Measurements from ENCODE around the gene EFEMP1. TPM values are rescaled to one million over a fixed set of nuclear protein-coding genes. Genes with fewer than 3 reads are reported as not detected.
"Not testable (repeated sequence)": the region's sequence is repeated elsewhere in the genome, so short reads cannot be mapped to it uniquely, and the experiment has no call there.

Gene EFEMP1
- polyA plus RNA-seq, 1 of the 3 experiments (the other 2 are of a cell fraction): 1,015 TPM

DNA sequence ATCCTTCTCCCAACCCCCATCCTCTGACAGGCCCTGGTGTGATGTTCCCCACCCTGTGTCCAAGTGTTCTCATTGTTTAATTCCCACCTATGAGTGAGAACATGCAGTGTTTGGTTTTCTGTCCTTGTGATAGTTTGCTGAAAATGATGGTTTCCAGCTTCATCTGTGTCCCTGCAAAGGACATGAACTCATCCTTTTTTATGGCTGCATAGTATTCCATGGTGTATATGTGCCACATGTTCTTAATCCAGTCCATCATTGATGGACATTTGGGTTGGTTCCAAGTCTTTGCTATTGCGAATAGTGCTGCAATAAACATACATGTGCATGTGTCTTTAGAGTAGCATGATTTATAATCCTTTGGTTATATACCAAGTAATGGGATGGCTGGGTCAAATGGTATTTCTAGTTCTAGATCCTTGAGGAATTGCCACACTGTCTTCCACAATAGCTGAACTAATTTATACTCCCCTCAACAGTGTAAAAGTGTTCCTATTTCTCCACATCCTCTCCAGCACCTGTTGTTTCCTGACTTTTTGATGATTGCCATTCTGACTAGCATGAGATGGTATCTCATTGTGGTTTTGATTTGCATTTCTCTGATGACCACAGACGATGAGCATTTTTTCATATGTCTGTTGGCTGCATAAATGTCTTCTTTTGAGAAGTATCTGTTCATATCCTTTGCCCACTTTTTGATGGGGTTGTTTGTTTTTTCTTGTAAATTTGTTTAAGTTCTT is 91.7 kb downstream of the EFEMP1 start:
- TF ChIP-seq TCF12 (IDR thresholded peaks at IDR 0.05) (peak; percentile 83), JUND (IDR thresholded peaks at IDR 0.05) (peak; percentile 32)
- TF ChIP-seq, protein P1, sequence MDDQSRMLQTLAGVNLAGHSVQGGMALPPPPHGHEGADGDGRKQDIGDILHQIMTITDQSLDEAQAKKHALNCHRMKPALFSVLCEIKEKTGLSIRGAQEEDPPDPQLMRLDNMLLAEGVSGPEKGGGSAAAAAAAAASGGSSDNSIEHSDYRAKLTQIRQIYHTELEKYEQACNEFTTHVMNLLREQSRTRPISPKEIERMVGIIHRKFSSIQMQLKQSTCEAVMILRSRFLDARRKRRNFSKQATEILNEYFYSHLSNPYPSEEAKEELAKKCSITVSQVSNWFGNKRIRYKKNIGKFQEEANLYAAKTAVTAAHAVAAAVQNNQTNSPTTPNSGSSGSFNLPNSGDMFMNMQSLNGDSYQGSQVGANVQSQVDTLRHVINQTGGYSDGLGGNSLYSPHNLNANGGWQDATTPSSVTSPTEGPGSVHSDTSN (IDR thresholded peaks at IDR 0.05): peak; percentile 56
- H3K27ac ChIP-seq (ENCODE audit: low read depth in 2 of 2, low read length in 1 of 2); H3K9me3 ChIP-seq; H3K36me3 ChIP-seq (replicated peaks in 1 of 2; ENCODE audit: control insufficient read depth in 1 of 2, insufficient read depth in 2 of 2, low read length in 1 of 2); POLR2A ChIA-PET; H3K4me2 ChIP-seq; H3K9me2 ChIP-seq; CTCF ChIA-PET; H3K9ac ChIP-seq; H3K4me1 ChIP-seq (ENCODE audit: control insufficient read depth in 1 of 2, insufficient read depth in 2 of 2, low read depth in 1 of 2, low read length in 1 of 2); H2AFZ ChIP-seq (ENCODE audit: low read depth); H3K79me2 ChIP-seq (ENCODE audit: insufficient read depth); DNase-seq; H3K27me3 ChIP-seq (ENCODE audit: insufficient read depth); H3F3A ChIP-seq (replicated peaks; ENCODE audit: insufficient read depth); H4K20me1 ChIP-seq (ENCODE audit: insufficient read depth); H3K4me3 ChIP-seq (ENCODE audit: low read depth in 2 of 2, low read length in 1 of 2): not testable (repeated sequence)
- WGBS (ENCODE audit: low lambda C conversion rate): 26% methylated on average over 2 of the region's 2 CpGs

DNA sequence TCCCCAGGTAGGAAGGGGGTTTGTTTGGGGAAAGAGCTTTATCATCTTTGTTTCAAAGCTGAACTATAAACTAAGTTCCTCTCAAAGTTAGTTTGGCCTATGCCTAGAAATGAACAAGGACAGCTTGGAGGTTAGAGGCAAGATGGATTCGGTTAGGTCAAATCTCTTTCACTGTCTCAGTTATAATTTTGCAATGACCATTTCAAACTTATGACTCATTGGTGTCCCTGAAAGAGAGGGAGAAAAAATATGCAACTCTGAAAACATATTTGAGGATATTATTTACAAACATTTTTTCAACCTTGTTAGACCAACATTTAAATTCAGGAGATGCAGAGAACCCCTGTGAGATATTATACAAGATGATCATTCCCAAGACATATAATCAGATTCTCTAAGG is 95.7 kb downstream of the EFEMP1 start:
- Histone ChIP-seq H3K79me2 (ENCODE audit: insufficient read depth) (no peaks in the 10 kb centered on the region), H3K9me2 (no peaks in the 10 kb centered on the region), H3K4me3 (ENCODE audit: low read depth in 2 of 2, low read length in 1 of 2) (no peak overlapping the region; a peak in 1 of 4 replicates), H4K20me1 (ENCODE audit: insufficient read depth) (no peaks in the 10 kb centered on the region), H3K4me2 (no peak overlapping the region), H3K9ac (no peak overlapping the region), H3K27ac (ENCODE audit: low read depth in 2 of 2, low read length in 1 of 2) (no peak overlapping the region), H3K9me3 (no peaks in the 10 kb centered on the region), H3K27me3 (ENCODE audit: insufficient read depth) (no peaks in the 10 kb centered on the region), H2AFZ (ENCODE audit: low read depth) (no peak overlapping the region), H3K4me1 (ENCODE audit: control insufficient read depth in 1 of 2, insufficient read depth in 2 of 2, low read depth in 1 of 2, low read length in 1 of 2) (no peaks in the 10 kb centered on the region), H3K36me3 (replicated peaks in 1 of 2; ENCODE audit: control insufficient read depth in 1 of 2, insufficient read depth in 2 of 2, low read length in 1 of 2) (no peaks in the 10 kb centered on the region), H3F3A (replicated peaks; ENCODE audit: insufficient read depth) (peaks cover 2% of the 10 kb centered on the region)
- WGBS (ENCODE audit: low lambda C conversion rate): 6% methylated on average over 1 of the region's 1 CpG
- POLR2A ChIA-PET: no interaction called here
- DNase-seq: no peak
- CTCF ChIA-PET: interaction anchor here (0.6 kb wide), 1 partner anchor 1117 kb away, joined by 3 read pairs; no protein-coding TSS in a partner anchor
- TF ChIP-seq RAD21 (IDR thresholded peaks at IDR 0.05; ENCODE audit: low read length) (no peak), POLR2AphosphoS5 (IDR thresholded peaks at IDR 0.05; ENCODE audit: low read depth, low read length) (no peak), RFX5 (IDR thresholded peaks at IDR 0.05; ENCODE audit: low read length) (no peak), FOSL2 (IDR thresholded peaks at IDR 0.05; ENCODE audit: borderline replicate concordance, low read depth) (no peak), JUND (IDR thresholded peaks at IDR 0.05) (no peak), SIN3A (IDR thresholded peaks at IDR 0.05; ENCODE audit: borderline replicate concordance, low read depth, low read length) (no peak)
- TF ChIP-seq, protein P2, sequence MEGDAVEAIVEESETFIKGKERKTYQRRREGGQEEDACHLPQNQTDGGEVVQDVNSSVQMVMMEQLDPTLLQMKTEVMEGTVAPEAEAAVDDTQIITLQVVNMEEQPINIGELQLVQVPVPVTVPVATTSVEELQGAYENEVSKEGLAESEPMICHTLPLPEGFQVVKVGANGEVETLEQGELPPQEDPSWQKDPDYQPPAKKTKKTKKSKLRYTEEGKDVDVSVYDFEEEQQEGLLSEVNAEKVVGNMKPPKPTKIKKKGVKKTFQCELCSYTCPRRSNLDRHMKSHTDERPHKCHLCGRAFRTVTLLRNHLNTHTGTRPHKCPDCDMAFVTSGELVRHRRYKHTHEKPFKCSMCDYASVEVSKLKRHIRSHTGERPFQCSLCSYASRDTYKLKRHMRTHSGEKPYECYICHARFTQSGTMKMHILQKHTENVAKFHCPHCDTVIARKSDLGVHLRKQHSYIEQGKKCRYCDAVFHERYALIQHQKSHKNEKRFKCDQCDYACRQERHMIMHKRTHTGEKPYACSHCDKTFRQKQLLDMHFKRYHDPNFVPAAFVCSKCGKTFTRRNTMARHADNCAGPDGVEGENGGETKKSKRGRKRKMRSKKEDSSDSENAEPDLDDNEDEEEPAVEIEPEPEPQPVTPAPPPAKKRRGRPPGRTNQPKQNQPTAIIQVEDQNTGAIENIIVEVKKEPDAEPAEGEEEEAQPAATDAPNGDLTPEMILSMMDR (IDR thresholded peaks at IDR 0.05): no peak
- TF ChIP-seq, protein P3, sequence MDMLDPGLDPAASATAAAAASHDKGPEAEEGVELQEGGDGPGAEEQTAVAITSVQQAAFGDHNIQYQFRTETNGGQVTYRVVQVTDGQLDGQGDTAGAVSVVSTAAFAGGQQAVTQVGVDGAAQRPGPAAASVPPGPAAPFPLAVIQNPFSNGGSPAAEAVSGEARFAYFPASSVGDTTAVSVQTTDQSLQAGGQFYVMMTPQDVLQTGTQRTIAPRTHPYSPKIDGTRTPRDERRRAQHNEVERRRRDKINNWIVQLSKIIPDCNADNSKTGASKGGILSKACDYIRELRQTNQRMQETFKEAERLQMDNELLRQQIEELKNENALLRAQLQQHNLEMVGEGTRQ (IDR thresholded peaks at IDR 0.05; ENCODE audit: borderline replicate concordance, low read depth, low read length): no peak

Data from SK-N-SH (cell line).